NCI-H748 (cell line): ENCODE data around the gene ACAD10.
A peak's percentile ranks its signal among the peaks of the same experiment; 100 is the strongest.
"Not testable (repeated sequence)": the region's sequence is repeated elsewhere in the genome, so short reads cannot be mapped to it uniquely, and the experiment has no call there.

Source experiments
- DNase-seq: peaks from one replicate; lab custom pipeline; 2025; ENCODE audit not compliant: unreplicated experiment; lab: John Stamatoyannopoulos, UW

Gene ACAD10

GRCh38 chr12:111686574-111687105 is 787 bp downstream of the ACAD10 start:
- no peak for DNase-seq

DNA sequence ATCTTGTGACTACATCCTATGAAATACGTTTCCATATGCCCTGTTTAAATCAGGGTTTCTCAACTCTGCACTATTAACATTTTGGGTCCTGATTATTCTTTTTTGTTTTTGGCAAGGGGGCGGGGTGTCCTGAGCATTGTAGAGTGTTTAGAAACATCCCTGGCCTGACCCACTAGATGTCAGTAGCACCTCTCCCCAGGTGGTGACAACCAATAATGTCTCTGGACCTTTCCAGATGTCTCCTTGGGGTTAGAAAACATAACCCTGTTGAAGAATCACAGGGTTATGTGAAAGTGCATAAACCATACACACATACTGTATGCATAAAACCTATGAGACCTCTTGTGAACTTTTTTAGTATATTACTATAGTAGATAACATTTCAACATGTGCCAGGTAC is 1.4 kb downstream of the ACAD10 start:
- no peak for DNase-seq

DNA sequence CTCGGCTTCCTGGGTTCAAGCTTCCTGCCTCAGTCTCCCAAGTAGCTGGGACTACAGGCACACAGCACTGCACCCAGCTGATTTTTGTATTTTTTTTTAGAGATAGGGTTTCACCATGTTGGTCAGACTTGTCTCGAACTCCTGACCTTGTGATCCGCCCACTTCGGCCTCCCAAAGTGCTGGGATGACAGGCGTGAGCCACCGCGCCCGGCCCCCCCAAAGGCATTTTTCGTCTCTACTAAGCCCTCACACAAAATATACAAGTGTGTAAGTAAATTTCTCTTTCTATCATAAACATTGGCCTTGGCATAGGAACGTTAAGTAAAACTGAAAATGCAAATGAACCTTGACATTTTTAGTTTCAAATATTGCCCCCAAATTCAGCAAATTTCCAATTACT is 2.1 kb downstream of the ACAD10 start:
- no peak for DNase-seq

DNA sequence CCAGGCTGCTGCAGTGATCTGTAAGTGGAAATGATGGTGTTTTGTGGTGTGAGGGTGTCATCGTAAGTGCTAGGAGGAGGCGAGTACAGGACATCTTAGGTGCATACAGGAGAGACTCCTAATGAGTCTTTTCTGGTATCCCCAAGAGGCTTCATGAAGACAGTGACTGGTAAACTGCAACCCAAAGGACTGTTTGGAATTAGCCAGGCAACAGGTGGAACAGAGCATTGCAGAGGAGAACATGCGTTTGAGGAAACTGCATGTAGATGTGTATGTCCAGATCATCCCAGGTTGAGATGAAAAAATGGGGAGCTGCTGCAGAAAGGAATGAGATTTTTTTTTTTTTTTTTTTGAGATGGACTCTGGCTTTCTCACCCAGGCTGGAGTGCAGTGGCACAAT is 5.4 kb downstream of the ACAD10 start:
- DNase-seq: no peak

DNA sequence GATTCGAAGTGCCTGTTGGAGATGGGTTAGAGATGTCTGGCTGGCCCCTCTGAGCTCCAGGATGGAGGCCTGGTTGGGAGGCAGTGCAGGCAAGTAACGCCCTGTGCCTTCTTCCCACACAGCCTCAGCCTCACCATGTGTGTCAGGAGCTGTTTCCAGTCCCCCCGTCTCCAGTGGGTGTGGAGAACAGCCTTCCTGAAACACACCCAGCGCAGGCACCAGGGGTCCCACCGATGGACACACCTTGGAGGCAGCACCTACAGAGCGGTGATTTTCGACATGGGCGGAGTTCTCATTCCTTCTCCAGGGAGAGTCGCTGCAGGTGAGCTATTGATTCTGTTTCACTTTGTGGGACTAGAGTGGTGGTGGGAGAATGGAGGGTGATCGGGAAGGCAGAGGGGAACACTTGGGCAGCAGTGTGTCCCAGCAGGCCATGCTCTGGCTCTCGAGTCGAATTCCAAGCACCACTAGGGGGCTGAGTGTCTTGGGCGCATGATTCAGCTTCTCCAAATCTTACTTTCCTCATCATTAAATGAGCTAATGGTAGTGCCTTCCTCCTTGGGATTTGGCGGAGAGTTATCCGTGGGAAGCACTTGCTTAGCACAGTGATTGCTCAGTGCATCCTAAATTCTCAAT is 6.8 kb downstream of the ACAD10 start:
- no peak for DNase-seq

DNA sequence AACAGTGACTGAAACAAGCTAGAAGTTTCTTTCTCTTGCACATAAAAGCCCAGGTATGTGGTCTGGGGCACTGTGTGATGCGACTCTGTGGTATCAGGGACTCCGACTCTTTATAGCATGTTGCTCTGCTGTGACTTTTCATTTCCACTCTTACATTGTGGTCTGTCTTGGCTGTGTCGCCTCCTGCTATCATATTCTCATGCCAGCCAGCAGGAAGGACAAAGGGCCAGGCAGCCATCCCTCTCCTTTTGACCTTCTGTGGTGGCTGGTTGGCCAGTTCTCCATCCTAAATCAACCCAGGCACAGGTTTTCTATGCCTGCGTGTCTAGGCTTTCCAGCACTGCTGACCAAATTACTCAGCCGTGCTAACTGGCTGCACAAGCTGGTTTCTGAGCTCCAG is 8.0 kb downstream of the ACAD10 start:
- DNase-seq: no peak

- DNase-seq: no peak
Observed at GRCh38 chr12:111699962-111700361, 14.1 kb downstream of the ACAD10 start.

DNA sequence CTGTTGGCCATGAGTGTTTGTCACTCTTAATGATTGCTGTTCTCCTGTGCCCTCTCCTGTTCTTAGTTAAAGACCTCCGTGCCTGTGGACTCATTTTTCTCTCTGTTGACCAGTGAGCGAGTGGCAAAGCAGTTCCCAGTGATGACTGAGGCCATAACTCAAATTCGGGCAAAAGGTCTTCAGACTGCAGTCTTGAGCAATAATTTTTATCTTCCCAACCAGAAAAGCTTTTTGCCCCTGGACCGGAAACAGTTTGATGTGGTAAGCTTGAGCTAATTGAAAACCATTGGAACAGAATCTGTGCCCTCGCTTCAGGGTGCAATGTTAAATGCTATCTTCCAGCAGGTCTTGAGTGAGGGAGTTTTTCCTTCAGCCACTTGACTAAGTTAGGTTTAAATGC is 19.8 kb downstream of the ACAD10 start:
- no peak for DNase-seq

DNA sequence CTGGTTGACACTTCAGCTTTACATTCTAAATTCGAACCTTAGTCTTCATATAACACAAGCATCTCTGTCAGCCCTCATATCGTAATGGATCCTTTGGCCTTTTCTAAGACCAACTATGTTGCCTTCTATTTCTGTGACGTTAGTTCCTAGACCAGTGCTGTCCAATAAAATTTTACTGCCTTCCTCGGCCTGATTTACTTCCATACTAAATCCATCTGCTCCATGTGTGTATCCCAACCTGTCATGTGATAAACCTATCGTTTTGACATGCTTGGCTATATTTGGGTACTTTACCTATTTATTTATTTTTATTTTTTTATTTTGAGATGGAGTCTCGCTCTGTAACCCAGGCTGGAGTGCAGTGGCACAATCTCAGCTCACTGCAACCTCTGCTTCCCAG is 20.3 kb downstream of the ACAD10 start:
- DNase-seq: no peak

- peak; percentile 85 for DNase-seq
Observed at GRCh38 chr12:111715279-111715678, 29.4 kb downstream of the ACAD10 start.

DNA sequence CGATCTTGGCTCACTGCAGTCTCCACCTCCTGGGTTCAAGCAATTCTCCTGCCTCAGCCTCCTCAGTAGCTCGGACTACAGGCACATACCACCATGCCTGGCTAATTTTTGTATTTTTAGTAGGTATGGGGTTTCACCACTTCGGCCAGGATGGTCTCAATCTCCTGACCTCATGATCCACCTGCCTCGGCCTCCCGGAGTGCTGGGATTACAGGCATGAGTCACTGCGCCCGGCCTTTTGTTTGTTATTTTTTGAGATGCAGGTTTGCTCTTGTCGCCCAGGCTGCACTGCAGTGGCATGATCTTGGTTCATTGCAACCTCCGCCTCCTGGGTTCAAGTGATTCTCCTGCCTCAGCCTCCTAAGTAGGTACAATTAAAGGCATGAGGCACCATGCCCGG is 33.5 kb downstream of the ACAD10 start:
- not testable (repeated sequence) for DNase-seq

DNA sequence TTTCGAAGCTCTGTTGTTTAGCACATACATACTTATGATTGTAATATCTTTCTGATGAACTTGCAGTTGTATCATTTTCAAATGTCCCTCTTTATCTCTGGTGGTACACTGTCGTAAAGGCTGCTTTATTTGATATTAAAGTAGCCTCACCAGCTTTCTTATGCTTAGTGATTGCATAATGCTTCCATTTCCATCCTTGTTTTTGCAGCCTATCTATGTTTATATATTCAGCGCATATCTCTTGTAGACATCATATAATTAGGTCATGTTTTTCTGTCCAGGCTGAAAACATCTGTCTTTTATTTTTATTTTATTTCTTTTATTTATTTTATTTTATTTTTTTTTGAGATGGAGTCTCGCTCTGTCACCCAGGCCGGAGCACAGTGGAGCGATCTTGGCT is 34.6 kb downstream of the ACAD10 start:
- no peak for DNase-seq

DNA sequence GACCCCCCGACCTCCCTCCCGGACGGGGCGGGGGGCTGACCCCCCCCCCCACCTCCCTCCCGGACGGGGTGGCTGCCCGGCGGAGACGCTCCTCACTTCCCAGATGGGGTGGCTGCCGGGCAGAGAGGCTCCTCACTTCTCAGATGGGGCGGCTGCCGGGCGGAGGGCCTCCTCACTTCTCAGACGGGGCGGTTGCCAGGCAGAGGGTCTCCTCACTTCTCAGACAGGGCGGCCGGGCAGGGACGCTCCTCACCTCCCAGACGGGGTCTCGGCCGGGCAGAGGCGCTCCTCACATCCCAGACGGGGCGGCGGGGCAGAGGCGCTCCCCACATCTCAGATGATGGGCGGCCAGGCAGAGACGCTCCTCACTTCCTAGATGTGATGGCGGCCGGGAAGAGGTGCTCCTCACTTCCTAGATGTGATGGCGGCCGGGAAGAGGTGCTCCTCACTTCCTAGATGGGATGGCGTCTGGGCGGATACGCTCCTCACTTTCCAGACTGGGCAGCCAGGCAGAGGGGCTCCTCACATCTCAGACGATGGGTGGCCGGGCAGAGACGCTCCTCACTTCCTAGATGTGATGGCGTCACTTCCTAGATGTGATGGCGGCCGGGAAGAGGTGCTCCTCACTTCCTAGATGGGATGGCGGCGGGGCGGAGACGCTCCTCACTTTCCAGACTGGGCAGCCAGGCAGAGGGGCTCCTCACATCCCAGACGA is 38.0 kb downstream of the ACAD10 start:
- DNase-seq: not testable (repeated sequence)

DNA sequence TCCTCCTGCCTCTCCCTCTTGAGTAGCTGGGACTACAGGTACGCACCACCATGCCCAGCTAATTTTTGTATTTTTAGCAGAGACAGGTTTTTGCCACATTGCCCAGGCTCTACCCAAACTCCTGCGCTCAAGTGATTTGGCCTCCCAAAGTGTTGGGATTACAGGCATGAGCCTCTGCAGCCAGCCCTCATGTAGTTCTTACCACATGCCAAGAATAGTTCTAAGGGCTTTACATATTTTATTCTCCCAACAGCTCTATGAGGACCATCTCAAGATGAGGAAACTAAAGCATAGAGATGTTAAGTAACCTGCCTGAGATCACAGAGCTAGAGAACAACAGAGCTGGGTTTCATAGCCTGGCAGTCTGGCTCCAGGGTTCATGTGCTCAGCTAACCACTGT is 42.9 kb downstream of the ACAD10 start:
- DNase-seq: no peak

- DNase-seq: no peak
Observed at GRCh38 chr12:111730420-111730819, 44.6 kb downstream of the ACAD10 start.

- no peak for DNase-seq
Observed at GRCh38 chr12:111732786-111733185, 46.9 kb downstream of the ACAD10 start.

DNA sequence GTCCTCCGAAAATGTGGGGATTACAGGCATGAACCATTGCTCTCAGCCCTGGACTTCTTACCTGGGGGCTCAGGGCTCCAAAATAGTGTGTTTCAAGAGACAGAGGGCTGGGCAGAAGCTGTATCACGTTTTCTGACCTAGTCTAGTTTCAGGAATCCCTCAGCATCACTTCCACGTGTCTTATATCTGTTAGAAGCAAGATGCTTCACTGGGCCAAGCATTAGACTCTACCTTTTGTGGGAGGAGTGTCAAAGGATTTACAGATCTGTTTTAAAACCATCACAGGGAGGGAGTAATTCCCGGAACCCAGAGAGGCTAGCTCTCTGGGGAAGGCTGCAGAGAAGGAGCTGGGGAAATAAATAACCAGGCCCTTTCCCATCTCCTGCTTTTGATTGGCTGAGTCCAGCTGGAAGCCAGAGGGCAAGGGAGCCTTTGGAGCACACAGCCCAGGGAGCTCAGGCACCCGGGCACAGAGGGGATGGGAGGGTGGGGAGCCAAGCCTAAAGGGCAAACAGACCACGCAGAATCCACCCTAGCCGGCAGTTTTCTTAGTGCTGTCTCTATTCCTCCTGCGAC is 47.6 kb downstream of the ACAD10 start:
- DNase-seq: no peak

- not testable (repeated sequence) for DNase-seq
Observed at GRCh38 chr12:111739524-111739923, 53.7 kb downstream of the ACAD10 start.

GRCh38 chr12:111741235-111741812 is 55.5 kb downstream of the ACAD10 start:
- DNase-seq: no peak

- DNase-seq: no peak
Observed at GRCh38 chr12:111745211-111745610, 59.4 kb downstream of the ACAD10 start.

DNA sequence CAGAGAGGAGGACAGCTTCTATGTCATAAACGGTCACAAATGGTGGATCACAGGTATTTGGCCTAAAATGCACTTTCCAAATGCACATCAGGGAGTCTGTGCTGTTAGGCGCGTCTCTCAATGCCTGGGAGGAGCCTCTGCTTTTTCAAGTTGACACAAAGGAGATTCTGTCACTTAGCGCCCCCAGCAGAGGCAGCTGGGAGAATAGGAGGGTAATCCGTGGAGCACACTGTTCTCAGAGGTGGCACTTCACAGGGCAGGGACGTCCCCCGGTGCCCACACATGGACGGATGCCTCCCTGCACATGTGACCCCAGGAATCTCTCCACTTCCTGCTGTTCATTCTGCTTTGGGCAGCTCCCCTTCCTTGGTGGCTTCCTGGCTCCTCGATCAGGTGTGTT is 61.5 kb downstream of the ACAD10 start:
- DNase-seq: no peak

GRCh38 chr12:111748151-111748672 is 62.4 kb downstream of the ACAD10 start:
- DNase-seq: no peak
